Measurements from ENCODE around the gene GIT1.

- TF ChIP-seq CTCF (IDR thresholded peaks at IDR 0.05) (no peak), ZFX (IDR thresholded peaks at IDR 0.05; ENCODE audit: borderline replicate concordance) (no peak)
Measured at GRCh38 chr17:29623283-29623647, 33.8 kb upstream of the GIT1 start.

All from 22Rv1 (cell line).